T47D (cell line): ENCODE results near the gene GSTM5.
A peak's percentile ranks its signal among the peaks of the same experiment; 100 is the strongest.
"Not testable (repeated sequence)": the region's sequence is repeated elsewhere in the genome, so short reads cannot be mapped to it uniquely, and the experiment has no call there.

Experiments used
- DNase-seq, 2 experiments: peaks; one replicate each; pipeline versions ENCODE4 v3.0.0 to v3.0.0-alpha.2; 2011 to 2012; ENCODE audit warnings: low read depth in 1 of 2, low spot score in 1 of 2
- JUND ChIP-seq: IDR thresholded peaks from 2 replicates; pipeline ENCODE4 v1.6.1; 2012; ENCODE audit warnings: low read depth
- in situ Hi-C: cut with HindIII; loops from 2 replicates; pipeline ENCODE4 v1.10.0; 2016; ENCODE audit warnings: low sequenced_read_pairs, low pct_unique_long_range_greater_than_20kb

GSTM5 gene

GRCh38 chr1:109711593-109712320 lies at the start of gene GSTM5:
GSTM5 (plus strand) TSS chr1:109712251; CDS start chr1:109712313, 62 bp downstream.
- DNase-seq, in situ Hi-C loops: not testable (repeated sequence)

GRCh38 chr1:109664671-109665070 lies 47.4 kb upstream of the GSTM5 start:
- in situ Hi-C loops = no loop called here

GRCh38 chr1:109667452-109668122 lies 44.5 kb upstream of the GSTM5 start, which contains the start of gene GSTM2:
GSTM2 (plus strand) TSS chr1:109668057; CDS start chr1:109668116, 59 bp downstream.
- TF ChIP-seq JUND = no peak
- in situ Hi-C loops = no loop called here
- peak; percentile 73 to 88 for DNase-seq

More at GRCh38 chr1:109664671-109665070, 47.4 kb upstream of the GSTM5 start:
- no peak for DNase-seq
- TF ChIP-seq JUND = no peak

- in situ Hi-C loops = no loop called here
- TF ChIP-seq JUND = no peak
- DNase-seq = no peak
These were observed 43.8 kb upstream of the GSTM5 start for GRCh38 chr1:109668123-109668775.

GRCh38 chr1:109669246-109669948 lies 42.7 kb upstream of the GSTM5 start:
- no peak for DNase-seq
- in situ Hi-C loops = no loop called here
- TF ChIP-seq JUND = no peak

- in situ Hi-C loops, DNase-seq: not testable (repeated sequence)
These were observed 42.1 kb upstream of the GSTM5 start for GRCh38 chr1:109669949-109670302.

- no peak for DNase-seq
- TF ChIP-seq JUND = no peak
- in situ Hi-C loops = no loop called here
These were observed 41.0 kb upstream of the GSTM5 start for GRCh38 chr1:109671067-109671466.

- DNase-seq, in situ Hi-C loops: not testable (repeated sequence)
These were observed 38.2 kb upstream of the GSTM5 start for GRCh38 chr1:109673861-109674260.

GRCh38 chr1:109676683-109677381 lies 35.2 kb upstream of the GSTM5 start:
- in situ Hi-C loops, DNase-seq: not testable (repeated sequence)

GRCh38 chr1:109677459-109677858 lies 34.6 kb upstream of the GSTM5 start:
- no peak for TF ChIP-seq JUND
- DNase-seq = no peak
- in situ Hi-C loops = no loop called here

GRCh38 chr1:109678637-109679036 lies 33.4 kb upstream of the GSTM5 start:
- DNase-seq, in situ Hi-C loops: not testable (repeated sequence)

- in situ Hi-C loops, DNase-seq: not testable (repeated sequence)
These were observed 27.3 kb upstream of the GSTM5 start for GRCh38 chr1:109684777-109685176.

GRCh38 chr1:109685399-109685798 lies 26.7 kb upstream of the GSTM5 start:
- DNase-seq, in situ Hi-C loops: not testable (repeated sequence)

- in situ Hi-C loops, DNase-seq: not testable (repeated sequence)
These were observed 26.2 kb upstream of the GSTM5 start for GRCh38 chr1:109685890-109686289.

GRCh38 chr1:109687109-109687508 lies 24.9 kb upstream of the GSTM5 start:
- in situ Hi-C loops, DNase-seq: not testable (repeated sequence)
